Hepatocyte (in vitro differentiated cells): Measurements from ENCODE around the gene RANBP1. TPM values are rescaled to one million over a fixed set of nuclear protein-coding genes. Genes with fewer than 3 reads are reported as not detected.

ENCODE experiments used
- DNase-seq: peaks from one replicate; pipeline ENCODE4 v3.0.0-alpha.2; 2016; ENCODE audit warnings: low spot score
- H2AFZ ChIP-seq: fragments of 200-600 bp; sonication (generic); 2 replicates; pipeline ENCODE4 v1.6.0; 2016; ENCODE audit warnings: antibody characterized with exemption, mild to moderate bottlenecking
- H3K27ac ChIP-seq: fragments of 200-600 bp; sonication (generic); 2 replicates; pipeline ENCODE4 v1.5.1; 2016; ENCODE audit warnings: mild to moderate bottlenecking
- H3K27me3 ChIP-seq: fragments of 200-600 bp; sonication (generic); 2 replicates; pipeline ENCODE4 v1.6.1; 2016
- H3K36me3 ChIP-seq: fragments of 200-600 bp; sonication (generic); replicated peaks from 2 replicates; pipeline ENCODE4 v1.5.1; 2016; ENCODE audit warnings: low read depth; ENCODE audit not compliant: insufficient read depth
- H3K4me1 ChIP-seq: fragments of 200-600 bp; sonication (generic); 2 replicates; pipeline ENCODE4 v1.5.1; 2016; ENCODE audit warnings: mild to moderate bottlenecking, moderate library complexity; ENCODE audit not compliant: insufficient read depth
- H3K4me2 ChIP-seq: fragments of 200-600 bp; sonication (generic); 2 replicates; pipeline ENCODE4 v1.6.0; 2016
- H3K4me3 ChIP-seq: fragments of 200-600 bp; sonication (generic); 2 replicates; pipeline ENCODE4 v1.5.1; 2016; ENCODE audit warnings: mild to moderate bottlenecking
- H3K79me2 ChIP-seq: fragments of 200-600 bp; sonication (generic); 2 replicates; pipeline ENCODE4 v1.6.0; 2017; ENCODE audit warnings: mild to moderate bottlenecking
- H3K9me2 ChIP-seq: fragments of 200-600 bp; sonication (generic); replicated peaks from 2 replicates; pipeline ENCODE4 v1.6.0; 2017; ENCODE audit warnings: mild to moderate bottlenecking; ENCODE audit not compliant: insufficient read depth
- H3K9me3 ChIP-seq: fragments of 200-600 bp; sonication (generic); 2 replicates; pipeline ENCODE4 v1.5.1; 2016; ENCODE audit warnings: low read depth, mild to moderate bottlenecking
- H4K20me1 ChIP-seq: fragments of 200-600 bp; sonication (generic); 2 replicates; pipeline ENCODE4 v1.6.0; 2016; ENCODE audit warnings: mild to moderate bottlenecking; ENCODE audit not compliant: insufficient read depth, poor library complexity, severe bottlenecking
- CTCF ChIP-seq: fragments of 200-600 bp; sonication (generic); IDR thresholded peaks from 2 replicates; pipeline ENCODE4 v1.5.1; 2016; ENCODE audit warnings: antibody characterized with exemption, mild to moderate bottlenecking; ENCODE audit not compliant: poor library complexity
- EZH2 ChIP-seq: fragments of 200-600 bp; sonication (generic); IDR thresholded peaks from 2 replicates; pipeline ENCODE4 v1.6.1; 2016; ENCODE audit warnings: antibody characterized with exemption, mild to moderate bottlenecking, borderline replicate concordance
- EZH2phosphoT487 ChIP-seq: fragments of 200-600 bp; sonication (generic); IDR thresholded peaks from one replicate; pipeline ENCODE4 v1.6.1; 2018; ENCODE audit warnings: antibody characterized with exemption, mild to moderate bottlenecking, low read depth, moderate library complexity; ENCODE audit not compliant: unreplicated experiment, severe bottlenecking
- WGBS: methylation state at CpG from one replicate; pipeline ENCODE4 v1.1.6; 2016; ENCODE audit warnings: low lambda C conversion rate; ENCODE audit errors: missing lambda C conversion rate; 5-methylcytosine and 5-hydroxymethylcytosine counted together
- polyA plus RNA-seq: library from polyadenylated mRNA; unstranded; fragments of >200 nt; fragmentation: Nextera tagmentation; extraction: Ambion mirVana; gene quantifications from 2 replicates; pipeline ENCODE4 v1.2.1, GENCODE V29; 2016
- total RNA-seq: library from RNA; depleted of rRNA; stranded (reverse); fragments of >200 nt; gene quantifications from 2 replicates; pipeline ENCODE4 v1.2.3, GENCODE V29; 2014

Gene RANBP1
- total and polyA plus RNA-seq, 2 experiments from 2014 or later: 189 to 227 TPM

GRCh38 chr22:20085651-20086050, 30.3 kb upstream of the RANBP1 start:
- Histone ChIP-seq H3K9me3 (no peaks in the 10 kb centered on the region), H2AFZ (no peak overlapping the region), H3K27me3 (no peaks in the 10 kb centered on the region), H3K9me2 (no peaks in the 10 kb centered on the region), H3K36me3 (no peaks in the 10 kb centered on the region), H3K79me2 (peaks cover 75% of the 10 kb centered on the region), H3K27ac (no peak overlapping the region), H3K4me1 (peaks cover 20% of the 10 kb centered on the region), H4K20me1 (peaks cover 51% of the 10 kb centered on the region), H3K4me3 (no peak overlapping the region), H3K4me2 (no peak overlapping the region)
- WGBS: 94% methylated on average over 20 of the region's 20 CpGs
- DNase-seq: no peak
- no peak for TF ChIP-seq EZH2
- TF ChIP-seq EZH2phosphoT487: no peak
- no peak for TF ChIP-seq CTCF

- H3K36me3 ChIP-seq: no peaks in the 10 kb centered on the region
- no peak overlapping the region for H3K4me3 ChIP-seq
- peaks cover 51% of the 10 kb centered on the region for H4K20me1 ChIP-seq
- H3K9me3 ChIP-seq: no peaks in the 10 kb centered on the region
- no peak for DNase-seq
- no peaks in the 10 kb centered on the region for H3K9me2 ChIP-seq
- H3K4me1 ChIP-seq: peaks cover 16% of the 10 kb centered on the region
- no peak overlapping the region for H2AFZ ChIP-seq
- TF ChIP-seq EZH2: no peak
- TF ChIP-seq CTCF: no peak
- TF ChIP-seq EZH2phosphoT487: no peak
- 97% methylated on average over 24 of the region's 24 CpGs for WGBS
- no peak overlapping the region for H3K4me2 ChIP-seq
- H3K27me3 ChIP-seq: no peaks in the 10 kb centered on the region
- H3K27ac ChIP-seq: no peak overlapping the region
- H3K79me2 ChIP-seq: peaks cover 70% of the 10 kb centered on the region
Measured at GRCh38 chr22:20086101-20086599, 29.8 kb upstream of the RANBP1 start.

- H4K20me1 ChIP-seq: peaks cover 46% of the 10 kb centered on the region
- H3K27ac ChIP-seq: no peak overlapping the region
- H3K36me3 ChIP-seq: no peaks in the 10 kb centered on the region
- H2AFZ ChIP-seq: no peak overlapping the region
- H3K4me3 ChIP-seq: no peak overlapping the region
- peaks cover 64% of the 10 kb centered on the region for H3K79me2 ChIP-seq
- TF ChIP-seq EZH2 (no peak), EZH2phosphoT487 (no peak), CTCF (no peak)
- H3K9me2 ChIP-seq: no peaks in the 10 kb centered on the region
- WGBS: 98% methylated on average over 5 of the region's 5 CpGs
- H3K4me2 ChIP-seq: no peak overlapping the region
- H3K27me3 ChIP-seq: no peaks in the 10 kb centered on the region
- H3K4me1 ChIP-seq: peaks cover 10% of the 10 kb centered on the region
- DNase-seq: no peak
- no peaks in the 10 kb centered on the region for H3K9me3 ChIP-seq
Measured at GRCh38 chr22:20086763-20087162, 29.1 kb upstream of the RANBP1 start.
